GM20000 (cell line): Measurements from ENCODE around the gene VSX1.

ENCODE experiments used
- DNase-seq: peaks from one replicate; pipeline ENCODE4 v3.0.0; 2012; ENCODE audit warnings: low spot score
- TF ChIP-seq, protein P1 (sequence below): IDR thresholded peaks from 2 replicates; pipeline ENCODE4 v1.5.1; 2012; ENCODE audit warnings: mild to moderate bottlenecking, control low read depth; ENCODE audit errors: extremely low read depth, missing control alignments

VSX1 gene

DNA sequence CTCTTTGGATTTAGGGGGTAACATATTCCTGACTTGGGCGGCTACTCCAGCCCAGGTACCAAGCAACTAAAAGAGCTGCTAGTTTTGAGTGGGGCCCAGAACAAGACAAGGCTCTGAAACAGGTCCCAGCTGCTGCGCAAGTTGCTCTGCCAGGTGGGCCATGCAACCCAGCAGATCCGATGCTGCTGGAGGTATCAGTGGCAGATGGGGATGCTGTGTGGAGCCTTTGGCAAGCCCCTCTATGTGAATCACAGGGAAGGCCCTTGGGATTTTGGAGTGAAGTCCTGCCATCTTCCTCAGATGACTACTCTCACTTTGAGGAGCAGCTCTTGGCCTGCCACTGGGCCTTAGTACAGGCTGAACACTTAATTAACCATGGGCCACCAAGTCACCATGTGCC, 43.7 kb upstream of the VSX1 start:
- DNase-seq, result no peak
- TF ChIP-seq, protein P1, sequence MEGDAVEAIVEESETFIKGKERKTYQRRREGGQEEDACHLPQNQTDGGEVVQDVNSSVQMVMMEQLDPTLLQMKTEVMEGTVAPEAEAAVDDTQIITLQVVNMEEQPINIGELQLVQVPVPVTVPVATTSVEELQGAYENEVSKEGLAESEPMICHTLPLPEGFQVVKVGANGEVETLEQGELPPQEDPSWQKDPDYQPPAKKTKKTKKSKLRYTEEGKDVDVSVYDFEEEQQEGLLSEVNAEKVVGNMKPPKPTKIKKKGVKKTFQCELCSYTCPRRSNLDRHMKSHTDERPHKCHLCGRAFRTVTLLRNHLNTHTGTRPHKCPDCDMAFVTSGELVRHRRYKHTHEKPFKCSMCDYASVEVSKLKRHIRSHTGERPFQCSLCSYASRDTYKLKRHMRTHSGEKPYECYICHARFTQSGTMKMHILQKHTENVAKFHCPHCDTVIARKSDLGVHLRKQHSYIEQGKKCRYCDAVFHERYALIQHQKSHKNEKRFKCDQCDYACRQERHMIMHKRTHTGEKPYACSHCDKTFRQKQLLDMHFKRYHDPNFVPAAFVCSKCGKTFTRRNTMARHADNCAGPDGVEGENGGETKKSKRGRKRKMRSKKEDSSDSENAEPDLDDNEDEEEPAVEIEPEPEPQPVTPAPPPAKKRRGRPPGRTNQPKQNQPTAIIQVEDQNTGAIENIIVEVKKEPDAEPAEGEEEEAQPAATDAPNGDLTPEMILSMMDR, result no peak

DNA sequence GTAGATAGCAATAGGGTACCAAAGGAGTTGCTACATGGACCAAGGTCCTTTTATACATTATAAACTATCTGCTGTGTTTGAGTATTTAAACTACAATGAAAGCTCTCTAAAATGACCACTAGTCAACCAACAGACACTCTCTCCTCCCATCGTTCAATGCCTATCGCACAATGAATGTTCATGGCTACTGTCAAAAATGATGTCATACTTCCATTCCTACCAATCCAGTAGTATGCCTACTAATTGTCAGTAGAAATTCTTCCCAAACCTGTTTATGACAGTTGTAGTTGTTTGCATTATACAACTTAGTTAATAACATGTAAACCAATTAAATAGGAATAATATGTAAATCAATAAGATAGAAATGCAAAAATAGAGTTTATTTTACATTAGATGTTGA, 39.0 kb upstream of the VSX1 start:
- TF ChIP-seq, protein P1, result no peak

DNA sequence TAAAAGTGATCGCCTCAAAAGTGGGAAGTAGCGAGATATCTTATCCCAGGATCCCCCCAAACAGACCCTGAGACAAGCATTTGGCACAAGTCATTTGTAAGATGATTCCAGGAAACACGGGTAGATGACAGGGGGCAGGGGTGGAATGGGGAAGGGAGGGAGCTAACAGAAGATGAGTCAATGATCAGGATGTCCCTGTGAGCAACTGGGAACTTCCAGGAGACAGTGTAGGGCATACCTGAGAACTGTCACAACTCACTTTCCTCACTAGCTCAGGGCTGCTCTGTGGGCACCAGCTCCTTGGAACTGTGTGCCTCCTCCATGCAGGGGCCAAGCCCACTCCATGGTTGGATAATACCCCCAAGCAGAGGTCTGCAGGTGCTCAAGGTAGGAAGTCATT, 38.5 kb upstream of the VSX1 start:
- TF ChIP-seq, protein P1, result no peak
- no peak for DNase-seq

More for the DNA sequence above, 39.0 kb upstream of the VSX1 start:
- DNase-seq, result no peak

DNA sequence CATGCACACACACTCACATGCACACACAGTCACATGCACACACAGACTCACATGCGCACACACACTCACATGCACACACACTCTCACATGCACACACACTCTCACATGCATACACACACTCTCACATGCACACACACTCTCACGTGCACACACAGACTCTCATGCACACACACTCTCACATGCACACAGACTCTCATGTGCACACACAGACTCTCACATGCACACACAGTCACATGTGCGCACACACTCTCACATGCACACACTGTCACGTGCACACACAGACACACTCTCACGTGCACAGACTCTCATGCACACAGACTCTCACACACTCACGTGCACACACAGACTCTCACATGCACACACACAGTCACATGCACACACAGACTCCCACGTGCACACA, 36.6 kb upstream of the VSX1 start:
- DNase-seq, result no peak
- TF ChIP-seq, protein P1, result no peak

DNA sequence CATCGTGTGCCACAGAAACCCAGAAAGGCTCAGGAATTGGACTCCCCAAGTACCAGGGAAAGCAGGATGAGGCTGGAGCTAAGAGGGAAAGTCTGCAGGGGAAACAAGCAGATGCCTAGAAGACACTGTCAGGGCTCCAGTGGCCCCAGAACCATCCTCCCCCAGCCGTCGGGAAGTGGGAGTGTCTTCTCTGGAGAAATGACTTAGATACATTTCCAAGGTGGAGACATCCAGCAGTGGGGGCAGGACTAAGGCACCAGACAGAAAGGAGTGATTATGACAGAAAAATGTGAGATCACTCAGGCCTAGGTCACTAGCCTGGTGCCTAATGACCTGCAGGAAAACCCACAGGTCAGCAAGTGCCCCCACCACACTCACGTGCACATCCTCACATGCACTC, 36.0 kb upstream of the VSX1 start:
- TF ChIP-seq, protein P1, result no peak
- DNase-seq, result no peak

DNA sequence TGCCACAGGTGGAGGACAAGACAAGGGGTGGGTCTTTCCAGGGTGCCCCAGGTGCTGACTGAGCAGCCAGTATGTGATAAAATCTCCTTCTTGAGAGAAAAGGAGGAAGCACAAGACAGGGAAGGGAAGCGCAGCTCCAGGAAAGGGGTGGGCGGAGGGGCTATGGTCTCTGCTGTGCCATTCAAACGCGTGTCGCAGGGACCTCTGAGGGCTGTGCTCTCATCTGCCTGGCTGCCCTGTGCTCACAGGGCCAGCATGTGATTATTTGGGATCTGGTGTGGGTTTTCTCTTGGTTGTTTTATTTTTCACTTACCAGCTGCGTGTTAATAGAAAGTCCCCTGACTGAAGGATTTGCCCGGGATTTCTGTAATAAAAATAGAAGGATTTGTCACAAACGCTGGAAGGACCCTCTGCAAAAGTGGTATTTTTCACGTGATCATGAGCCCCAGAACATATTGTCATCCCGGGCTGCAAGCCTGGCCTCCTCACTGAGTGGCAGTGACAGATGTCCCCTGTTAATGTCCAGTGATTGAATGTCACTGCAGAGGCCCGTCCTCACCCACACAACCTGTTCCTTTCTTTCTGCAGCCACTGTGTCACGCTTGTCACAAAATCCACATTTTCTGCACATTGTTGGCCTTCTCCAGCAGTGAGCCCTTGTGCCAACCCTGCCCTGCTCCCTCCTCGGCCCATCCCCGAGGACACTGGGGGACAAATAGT, 35.0 kb upstream of the VSX1 start:
- TF ChIP-seq, protein P1, result no peak
- no peak for DNase-seq

DNA sequence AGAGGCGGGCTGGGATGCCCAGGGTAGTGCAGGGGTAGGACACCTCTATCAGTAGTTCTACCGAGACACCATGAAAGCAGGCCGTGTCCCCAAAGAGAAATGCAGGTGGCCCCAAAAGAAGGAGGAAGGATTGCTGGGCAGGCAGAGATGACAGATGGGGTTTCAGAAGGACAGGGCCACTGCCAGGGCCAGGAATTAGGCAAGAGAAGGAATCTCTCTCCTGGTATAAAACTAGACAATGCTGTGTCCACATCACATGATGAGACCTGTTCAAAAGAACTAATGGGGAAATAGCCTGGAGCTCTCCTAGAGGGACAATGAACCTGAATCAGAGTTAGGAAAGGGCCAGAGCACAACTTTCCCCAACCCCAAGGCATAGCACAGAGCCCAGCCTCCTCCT, 21.6 kb upstream of the VSX1 start:
- TF ChIP-seq, protein P1, result no peak
- no peak for DNase-seq
